ENCODE measurements around the gene BBOF1. TPM values are rescaled to one million over a fixed set of nuclear protein-coding genes. Genes with fewer than 3 reads are reported as not detected.

BBOF1 gene
- total and polyA plus RNA-seq, 4 donors, result 1.0 to 2.8 (median 2.1) TPM

DNA sequence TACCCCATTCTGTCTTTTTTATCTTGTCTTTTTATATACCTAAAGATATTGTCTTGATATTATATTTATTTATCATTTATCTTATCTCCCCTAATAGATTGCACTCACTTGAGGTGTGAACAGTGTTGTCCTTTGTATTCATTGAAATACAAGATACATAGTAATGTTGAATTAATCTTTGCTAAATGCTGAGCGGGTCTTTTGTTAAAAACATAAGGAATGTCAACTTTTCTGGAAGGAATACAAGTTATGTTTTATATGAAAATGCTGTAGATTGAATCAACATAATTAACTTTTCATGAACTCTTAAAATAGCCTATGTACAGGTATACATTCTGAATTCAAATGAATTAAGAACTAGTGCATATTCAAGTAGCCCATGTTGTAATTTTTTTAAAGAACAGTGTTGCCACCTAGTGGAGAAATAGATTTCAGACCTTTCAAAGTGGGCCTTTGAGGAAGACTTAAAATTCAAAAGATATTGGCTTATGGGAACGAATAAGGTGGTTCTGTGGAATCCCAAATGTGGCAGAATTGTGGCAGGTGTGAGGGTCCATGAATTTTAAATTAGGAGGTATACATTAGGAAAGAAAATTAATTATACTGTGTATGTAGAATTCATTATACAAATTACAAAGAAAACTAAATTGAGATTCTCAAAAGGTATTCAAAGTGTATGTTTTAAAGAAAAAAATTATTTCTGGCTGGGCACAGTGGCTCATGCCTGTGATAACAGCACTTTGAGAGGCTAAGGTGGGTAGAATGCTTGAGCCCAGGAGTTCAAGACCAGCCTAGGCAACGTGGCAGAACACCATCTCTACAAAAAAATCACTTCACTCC is 19.1 kb downstream of the BBOF1 start:
- Histone ChIP-seq H3K27me3 (ENCODE audit: control insufficient read depth in 4 of 4, insufficient read depth in 4 of 4, low read length in 3 of 4) (no peaks in the 10 kb centered on the region), H3K4me1 (ENCODE audit: control insufficient read depth in 4 of 4, insufficient read depth in 4 of 4, low read length in 3 of 4) (no peaks in the 10 kb centered on the region), H3K9ac (ENCODE audit: low read depth in 1 of 2, low read length in 2 of 2) (no peak overlapping the region), H3K36me3 (ENCODE audit: control insufficient read depth in 4 of 4, insufficient read depth in 3 of 4, low read depth in 1 of 4, low read length in 3 of 4) (no peaks in the 10 kb centered on the region), H3K9me3 (ENCODE audit: control insufficient read depth in 4 of 4, low read length in 3 of 4) (no peaks in the 10 kb centered on the region), H3K27ac (ENCODE audit: low read depth in 1 of 2, low read length in 2 of 2) (no peak overlapping the region), H3K4me3 (ENCODE audit: low read depth in 1 of 3, low read length in 3 of 3) (no peak overlapping the region)
- 63% methylated on average over 3 of the region's 3 CpGs for WGBS
- DNase-seq (ENCODE audit: low spot score), result no peak
- TF ChIP-seq JUND (IDR thresholded peaks at IDR 0.05) (no peak), NR2F2 (IDR thresholded peaks at IDR 0.05) (no peak), RAD21 (IDR thresholded peaks at IDR 0.05) (peak; percentile 87 to 88), ZBTB33 (IDR thresholded peaks at IDR 0.05) (no peak), CTCF (IDR thresholded peaks at IDR 0.05; ENCODE audit: low read depth, low read length, missing input control) (peak; percentile 61)

DNA sequence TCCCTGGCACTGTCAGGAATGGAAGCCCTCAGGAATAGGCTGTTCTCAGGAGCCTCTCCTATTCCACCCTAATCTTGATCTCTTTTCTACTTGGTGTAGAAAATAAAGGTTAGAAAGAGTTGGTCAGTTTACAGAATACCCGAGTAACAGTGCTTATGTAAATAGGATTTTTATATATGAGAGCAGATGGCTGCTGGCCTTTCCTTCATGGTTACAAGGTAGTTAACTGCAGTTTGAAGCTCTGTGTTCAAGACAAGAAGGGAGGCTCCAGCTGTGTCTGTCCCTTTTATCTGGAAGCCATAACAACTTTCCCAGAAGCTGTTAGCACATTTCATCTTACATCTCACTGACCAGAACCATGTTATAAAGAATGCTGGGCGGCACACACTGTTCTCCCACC is 23.1 kb downstream of the BBOF1 start:
- H3K4me1 ChIP-seq (ENCODE audit: control insufficient read depth in 4 of 4, insufficient read depth in 4 of 4, low read length in 3 of 4), result no peaks in the 10 kb centered on the region
- H3K9me3 ChIP-seq (ENCODE audit: control insufficient read depth in 4 of 4, low read length in 3 of 4), result no peaks in the 10 kb centered on the region
- DNase-seq (ENCODE audit: low spot score), result no peak
- no peak overlapping the region for H3K27ac ChIP-seq (ENCODE audit: low read depth in 1 of 2, low read length in 2 of 2)
- H3K4me3 ChIP-seq (ENCODE audit: low read depth in 1 of 3, low read length in 3 of 3), result no peak overlapping the region
- H3K9ac ChIP-seq (ENCODE audit: low read depth in 1 of 2, low read length in 2 of 2), result no peak overlapping the region
- no peaks in the 10 kb centered on the region for H3K27me3 ChIP-seq (ENCODE audit: control insufficient read depth in 4 of 4, insufficient read depth in 4 of 4, low read length in 3 of 4)
- TF ChIP-seq ZBTB33 (IDR thresholded peaks at IDR 0.05) (no peak), RXRA (IDR thresholded peaks at IDR 0.05) (no peak), EGR1 (IDR thresholded peaks at IDR 0.05; ENCODE audit: low read depth in 2 of 2) (no peak), REST (IDR thresholded peaks at IDR 0.05) (no peak), SP1 (IDR thresholded peaks at IDR 0.05) (no peak), RAD21 (IDR thresholded peaks at IDR 0.05) (no peak), TAF1 (conservative IDR thresholded peaks at IDR 0.05) (no peak), CTCF (IDR thresholded peaks at IDR 0.05; ENCODE audit: low read depth, low read length, missing input control) (no peak), YY1 (IDR thresholded peaks at IDR 0.05) (no peak)
- H3K36me3 ChIP-seq (ENCODE audit: control insufficient read depth in 4 of 4, insufficient read depth in 3 of 4, low read depth in 1 of 4, low read length in 3 of 4), result peaks cover 0 to 2% (median 0%) of the 10 kb centered on the region in 4 donors
- WGBS, result 79% methylated on average over 2 of the region's 2 CpGs

All from liver (tissue), 9 donors.